GM13977 (cell line): ENCODE measurements around the gene TRIM60.
"Not testable (repeated sequence)": the region's sequence is repeated elsewhere in the genome, so short reads cannot be mapped to it uniquely, and the experiment has no call there.

Experiments
- DNase-seq: peaks from one replicate; pipeline ENCODE4 v3.0.0; 2012; ENCODE audit warnings: low spot score
- CTCF ChIP-seq: IDR thresholded peaks from 2 replicates; pipeline ENCODE4 v1.5.1; 2012; ENCODE audit warnings: mild to moderate bottlenecking, control low read depth; ENCODE audit not compliant: insufficient read depth; ENCODE audit errors: extremely low read depth, missing control alignments
- in situ Hi-C: fragments of 300-500 bp; cut with MboI; formaldehyde crosslinking; loops from one replicate; pipeline ENCODE4 v1.12.0; 2022; ENCODE audit warnings: low sequenced_read_pairs, low pct_unique_long_range_greater_than_20kb, mixed read lengths, inconsistent platforms; ENCODE audit not compliant: unreplicated experiment

Gene TRIM60

GRCh38 chr4:165053645-165054044, 21.8 kb downstream of the TRIM60 start, which contains the start of gene TRIM75:
Gene TRIM75, plus strand, starts transcription at chr4:165053866. Its CDS starts 5,282 bp downstream, at chr4:165059148.
- no peak for TF ChIP-seq CTCF
- no peak for DNase-seq
- in situ Hi-C loops, result no loop called here

- in situ Hi-C loops, result no loop called here
- TF ChIP-seq CTCF, result no peak
- no peak for DNase-seq
Measured at GRCh38 chr4:165055601-165056000, 23.8 kb downstream of the TRIM60 start.

GRCh38 chr4:165058666-165059065, 26.9 kb downstream of the TRIM60 start:
- in situ Hi-C loops, result no loop called here
- TF ChIP-seq CTCF, result no peak
- no peak for DNase-seq

GRCh38 chr4:165059386-165059785, 27.6 kb downstream of the TRIM60 start:
- TF ChIP-seq CTCF, result no peak
- no peak for DNase-seq
- in situ Hi-C loops, result no loop called here

- TF ChIP-seq CTCF, result no peak
- no peak for DNase-seq
- in situ Hi-C loops, result no loop called here
Measured at GRCh38 chr4:165060938-165061337, 29.1 kb downstream of the TRIM60 start.

- no peak for TF ChIP-seq CTCF
- DNase-seq, result no peak
- in situ Hi-C loops, result no loop called here
Measured at GRCh38 chr4:165070560-165070959, 38.8 kb downstream of the TRIM60 start.

- in situ Hi-C loops, result not testable (repeated sequence)
Measured at GRCh38 chr4:165073346-165073745, 41.5 kb downstream of the TRIM60 start.

More at GRCh38 chr4:165073346-165073745, 41.5 kb downstream of the TRIM60 start:
- not testable (repeated sequence) for DNase-seq
